ENCODE data around the gene ARHGAP20.

Gene ARHGAP20

GRCh38 chr11:110711776-110712658, at the start of gene ARHGAP20:
Gene ARHGAP20 (minus strand): TSS chr11:110712437. CDS start chr11:110712231, 206 bp downstream.
- no peak for DNase-seq (ENCODE audit: low read depth in 2 of 2)

- no peak for DNase-seq (ENCODE audit: low read depth in 2 of 2)
Observed at GRCh38 chr11:110761991-110762390, 49.8 kb upstream of the ARHGAP20 start.

- no peak for DNase-seq (ENCODE audit: low read depth in 2 of 2)
Observed at GRCh38 chr11:110761131-110761530, 48.9 kb upstream of the ARHGAP20 start.

GRCh38 chr11:110759972-110760381, 47.7 kb upstream of the ARHGAP20 start:
- no peak for DNase-seq (ENCODE audit: low read depth in 2 of 2)

- no peak for DNase-seq (ENCODE audit: low read depth in 2 of 2)
Observed at GRCh38 chr11:110757962-110758755, 45.9 kb upstream of the ARHGAP20 start.

GRCh38 chr11:110757066-110757465, 44.8 kb upstream of the ARHGAP20 start:
- DNase-seq (ENCODE audit: low read depth in 2 of 2), result no peak

GRCh38 chr11:110755941-110756340, 43.7 kb upstream of the ARHGAP20 start:
- DNase-seq (ENCODE audit: low read depth in 2 of 2), result no peak

- DNase-seq (ENCODE audit: low read depth in 2 of 2), result no peak
Observed at GRCh38 chr11:110752890-110753289, 40.7 kb upstream of the ARHGAP20 start.

GRCh38 chr11:110750100-110750499, 37.9 kb upstream of the ARHGAP20 start:
- no peak for DNase-seq (ENCODE audit: low read depth in 2 of 2)

GRCh38 chr11:110747531-110747930, 35.3 kb upstream of the ARHGAP20 start:
- no peak for DNase-seq (ENCODE audit: low read depth in 2 of 2)

GRCh38 chr11:110738641-110739040, 26.4 kb upstream of the ARHGAP20 start:
- DNase-seq (ENCODE audit: low read depth in 2 of 2), result no peak

GRCh38 chr11:110737593-110737992, 25.4 kb upstream of the ARHGAP20 start:
- DNase-seq (ENCODE audit: low read depth in 2 of 2), result no peak

GRCh38 chr11:110736171-110736553, 23.9 kb upstream of the ARHGAP20 start:
- DNase-seq (ENCODE audit: low read depth in 2 of 2), result no peak

GRCh38 chr11:110735455-110736170, 23.4 kb upstream of the ARHGAP20 start:
- DNase-seq (ENCODE audit: low read depth in 2 of 2), result no peak

- no peak for DNase-seq (ENCODE audit: low read depth in 2 of 2)
Observed at GRCh38 chr11:110734790-110735189, 22.6 kb upstream of the ARHGAP20 start.

GRCh38 chr11:110730773-110731172, 18.5 kb upstream of the ARHGAP20 start:
- DNase-seq (ENCODE audit: low read depth in 2 of 2), result no peak

- no peak for DNase-seq (ENCODE audit: low read depth in 2 of 2)
Observed at GRCh38 chr11:110728883-110729282, 16.6 kb upstream of the ARHGAP20 start.

- no peak for DNase-seq (ENCODE audit: low read depth in 2 of 2)
Observed at GRCh38 chr11:110728476-110728875, 16.2 kb upstream of the ARHGAP20 start.

- no peak for DNase-seq (ENCODE audit: low read depth in 2 of 2)
Observed at GRCh38 chr11:110724358-110724757, 12.1 kb upstream of the ARHGAP20 start.

- peak in 1 of 2 experiments; percentile 35 for DNase-seq (ENCODE audit: low read depth in 2 of 2)
Observed at GRCh38 chr11:110720431-110721275, 8.4 kb upstream of the ARHGAP20 start.

GRCh38 chr11:110716361-110716760, 4.1 kb upstream of the ARHGAP20 start:
- no peak for DNase-seq (ENCODE audit: low read depth in 2 of 2)
